ENCODE data around the gene NNT. TPM values are rescaled to one million over a fixed set of nuclear protein-coding genes. Genes with fewer than 3 reads are reported as not detected.
"Not testable (repeated sequence)": the region's sequence is repeated elsewhere in the genome, so short reads cannot be mapped to it uniquely, and the experiment has no call there.

The NNT gene
- total RNA-seq, 2 donors from 2014 or later: 121 to 138 TPM

GRCh38 chr5:43569236-43569746 is 33.7 kb upstream of the NNT start:
- Mint-ChIP-seq H3K27me3 (ENCODE audit: low read depth) (no peaks in the 10 kb centered on the region), H3K4me1 (ENCODE audit: low read depth) (no peaks in the 10 kb centered on the region), H3K4me3 (no peak overlapping the region), H3K36me3 (ENCODE audit: insufficient read depth in 2 of 2) (peaks cover 0 to 3% of the 10 kb centered on the region in 2 donors), H3K9me3 (peaks cover 0 to 3% of the 10 kb centered on the region in 2 donors), H3K27ac (no peak overlapping the region)
- DNase-seq: no peak
- ATAC-seq (replicated peaks in 1 of 2): no peak

GRCh38 chr5:43570450-43571158 is 32.4 kb upstream of the NNT start:
- Mint-ChIP-seq H3K4me1 (ENCODE audit: low read depth) (no peaks in the 10 kb centered on the region), H3K9me3 (peaks cover 0 to 3% of the 10 kb centered on the region in 2 donors), H3K27me3 (ENCODE audit: low read depth) (no peaks in the 10 kb centered on the region), H3K36me3 (ENCODE audit: insufficient read depth in 2 of 2) (peaks cover 5 to 7% of the 10 kb centered on the region in 2 donors), H3K4me3 (no peak overlapping the region), H3K27ac (no peak overlapping the region)
- no peak for ATAC-seq (replicated peaks in 1 of 2)
- no peak for DNase-seq

GRCh38 chr5:43571237-43571636 is 31.7 kb upstream of the NNT start:
- Mint-ChIP-seq H3K27me3 (ENCODE audit: low read depth) (no peaks in the 10 kb centered on the region), H3K4me1 (ENCODE audit: low read depth) (no peaks in the 10 kb centered on the region), H3K9me3 (peaks cover 0 to 2% of the 10 kb centered on the region in 2 donors), H3K27ac (no peak overlapping the region), H3K36me3 (ENCODE audit: insufficient read depth in 2 of 2) (peaks cover 4 to 10% of the 10 kb centered on the region in 2 donors), H3K4me3 (no peak overlapping the region)
- ATAC-seq (replicated peaks in 1 of 2) (no peak), DNase-seq (no peak)

- no peaks in the 10 kb centered on the region for H3K4me1 Mint-ChIP-seq (ENCODE audit: low read depth)
- no peaks in the 10 kb centered on the region for H3K27me3 Mint-ChIP-seq (ENCODE audit: low read depth)
- no peaks in the 10 kb centered on the region for H3K9me3 Mint-ChIP-seq
- H3K27ac Mint-ChIP-seq: no peak overlapping the region
- no peak overlapping the region for H3K4me3 Mint-ChIP-seq
- DNase-seq (no peak), ATAC-seq (replicated peaks in 1 of 2) (no peak)
- peaks cover 2 to 10% of the 10 kb centered on the region in 2 donors for H3K36me3 Mint-ChIP-seq (ENCODE audit: insufficient read depth in 2 of 2)
These were observed 30.6 kb upstream of the NNT start for GRCh38 chr5:43572357-43572756.

GRCh38 chr5:43573058-43573457 is 29.9 kb upstream of the NNT start:
- ATAC-seq (replicated peaks in 1 of 2) (no peak), DNase-seq (no peak)
- H3K27me3 Mint-ChIP-seq (ENCODE audit: low read depth): no peaks in the 10 kb centered on the region
- H3K27ac Mint-ChIP-seq: no peak overlapping the region
- H3K9me3 Mint-ChIP-seq: no peaks in the 10 kb centered on the region
- no peak overlapping the region for H3K4me3 Mint-ChIP-seq
- H3K4me1 Mint-ChIP-seq (ENCODE audit: low read depth): no peaks in the 10 kb centered on the region
- H3K36me3 Mint-ChIP-seq (ENCODE audit: insufficient read depth in 2 of 2): peaks cover 2 to 10% of the 10 kb centered on the region in 2 donors

- ATAC-seq (replicated peaks in 1 of 2); H3K9me3 Mint-ChIP-seq; H3K36me3 Mint-ChIP-seq (ENCODE audit: insufficient read depth in 2 of 2); H3K27ac Mint-ChIP-seq; H3K4me3 Mint-ChIP-seq; H3K27me3 Mint-ChIP-seq (ENCODE audit: low read depth); DNase-seq; H3K4me1 Mint-ChIP-seq (ENCODE audit: low read depth): not testable (repeated sequence)
These were observed 22.4 kb upstream of the NNT start for GRCh38 chr5:43580402-43581210.

GRCh38 chr5:43581398-43581797 is 21.6 kb upstream of the NNT start:
- Mint-ChIP-seq H3K27ac (no peak overlapping the region), H3K4me1 (ENCODE audit: low read depth) (no peaks in the 10 kb centered on the region), H3K9me3 (no peaks in the 10 kb centered on the region), H3K36me3 (ENCODE audit: insufficient read depth in 2 of 2) (peaks cover 0 to 2% of the 10 kb centered on the region in 2 donors), H3K4me3 (no peak overlapping the region), H3K27me3 (ENCODE audit: low read depth) (no peaks in the 10 kb centered on the region)
- no peak for ATAC-seq (replicated peaks in 1 of 2)
- DNase-seq: no peak

- no peaks in the 10 kb centered on the region for H3K27me3 Mint-ChIP-seq (ENCODE audit: low read depth)
- no peaks in the 10 kb centered on the region for H3K4me1 Mint-ChIP-seq (ENCODE audit: low read depth)
- H3K4me3 Mint-ChIP-seq: no peak overlapping the region
- H3K27ac Mint-ChIP-seq: no peak overlapping the region
- peaks cover 0 to 2% of the 10 kb centered on the region in 2 donors for H3K36me3 Mint-ChIP-seq (ENCODE audit: insufficient read depth in 2 of 2)
- H3K9me3 Mint-ChIP-seq: no peaks in the 10 kb centered on the region
- DNase-seq (no peak), ATAC-seq (replicated peaks in 1 of 2) (no peak)
These were observed 20.6 kb upstream of the NNT start for GRCh38 chr5:43582082-43583005.

GRCh38 chr5:43583724-43584123 is 19.3 kb upstream of the NNT start:
- Mint-ChIP-seq H3K27me3 (ENCODE audit: low read depth) (no peaks in the 10 kb centered on the region), H3K27ac (no peak overlapping the region), H3K36me3 (ENCODE audit: insufficient read depth in 2 of 2) (peaks cover 0 to 2% of the 10 kb centered on the region in 2 donors), H3K9me3 (no peaks in the 10 kb centered on the region), H3K4me1 (ENCODE audit: low read depth) (no peaks in the 10 kb centered on the region), H3K4me3 (no peak overlapping the region)
- no peak for DNase-seq
- ATAC-seq (replicated peaks in 1 of 2): no peak

- Mint-ChIP-seq H3K4me1 (ENCODE audit: low read depth) (no peaks in the 10 kb centered on the region), H3K4me3 (no peak overlapping the region), H3K36me3 (ENCODE audit: insufficient read depth in 2 of 2) (peaks cover 0 to 2% of the 10 kb centered on the region in 2 donors), H3K9me3 (no peaks in the 10 kb centered on the region), H3K27me3 (ENCODE audit: low read depth) (no peaks in the 10 kb centered on the region), H3K27ac (no peak overlapping the region)
- DNase-seq: no peak
- no peak for ATAC-seq (replicated peaks in 1 of 2)
These were observed 18.7 kb upstream of the NNT start for GRCh38 chr5:43584166-43584699.

GRCh38 chr5:43588842-43589241 is 14.1 kb upstream of the NNT start:
- no peaks in the 10 kb centered on the region for H3K9me3 Mint-ChIP-seq
- DNase-seq: no peak
- H3K4me1 Mint-ChIP-seq (ENCODE audit: low read depth): no peaks in the 10 kb centered on the region
- no peaks in the 10 kb centered on the region for H3K27me3 Mint-ChIP-seq (ENCODE audit: low read depth)
- H3K36me3 Mint-ChIP-seq (ENCODE audit: insufficient read depth in 2 of 2): peaks cover 0 to 1% of the 10 kb centered on the region in 2 donors
- no peak overlapping the region for H3K4me3 Mint-ChIP-seq
- ATAC-seq (replicated peaks in 1 of 2): no peak
- no peak overlapping the region for H3K27ac Mint-ChIP-seq

GRCh38 chr5:43589310-43589709 is 13.7 kb upstream of the NNT start:
- DNase-seq (no peak), ATAC-seq (replicated peaks in 1 of 2) (no peak)
- no peak overlapping the region for H3K4me3 Mint-ChIP-seq
- H3K4me1 Mint-ChIP-seq (ENCODE audit: low read depth): no peaks in the 10 kb centered on the region
- H3K9me3 Mint-ChIP-seq: no peaks in the 10 kb centered on the region
- H3K36me3 Mint-ChIP-seq (ENCODE audit: insufficient read depth in 2 of 2): peaks cover 0 to 1% of the 10 kb centered on the region in 2 donors
- no peaks in the 10 kb centered on the region for H3K27me3 Mint-ChIP-seq (ENCODE audit: low read depth)
- no peak overlapping the region for H3K27ac Mint-ChIP-seq
